ENCODE results near the gene PPP6R2.

DNA sequence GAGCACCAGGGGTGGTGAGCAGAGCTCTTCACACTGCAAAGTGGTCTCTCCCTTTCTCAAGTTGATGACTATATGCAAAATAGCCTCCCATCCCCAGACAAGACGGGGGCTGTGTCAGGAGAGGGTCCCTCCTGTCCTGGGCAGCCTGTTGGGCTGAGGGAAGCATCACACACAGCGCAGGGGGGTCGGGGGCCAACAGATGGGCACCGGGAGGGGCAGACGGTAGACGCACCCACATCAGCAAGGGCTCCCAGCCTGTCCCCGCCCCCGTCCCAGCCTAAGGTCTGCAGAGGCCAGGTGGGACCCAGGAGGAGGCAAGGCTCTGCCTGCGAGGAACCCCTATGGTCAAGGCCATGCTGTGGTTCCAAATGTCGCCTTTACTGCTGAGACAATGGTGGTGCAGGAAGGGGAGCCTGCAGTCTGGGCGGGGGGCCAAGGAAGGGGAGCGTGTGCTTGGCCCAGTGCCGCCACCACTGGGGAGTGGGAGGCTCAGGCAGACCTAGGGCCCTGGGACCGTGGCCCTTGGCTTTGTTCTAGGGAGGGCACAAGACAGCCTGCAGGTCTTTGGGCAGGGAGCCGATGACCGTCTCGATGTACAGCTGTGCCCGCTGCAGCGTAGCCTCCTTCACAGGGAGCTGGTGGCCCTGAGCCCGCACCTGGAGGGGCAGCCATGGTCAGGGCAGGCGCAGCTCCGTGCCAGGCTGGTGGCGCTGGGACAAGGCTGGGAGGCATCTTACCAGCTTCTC lies 31.3 kb upstream of the PPP6R2 start:
- TF ChIP-seq, protein P1, sequence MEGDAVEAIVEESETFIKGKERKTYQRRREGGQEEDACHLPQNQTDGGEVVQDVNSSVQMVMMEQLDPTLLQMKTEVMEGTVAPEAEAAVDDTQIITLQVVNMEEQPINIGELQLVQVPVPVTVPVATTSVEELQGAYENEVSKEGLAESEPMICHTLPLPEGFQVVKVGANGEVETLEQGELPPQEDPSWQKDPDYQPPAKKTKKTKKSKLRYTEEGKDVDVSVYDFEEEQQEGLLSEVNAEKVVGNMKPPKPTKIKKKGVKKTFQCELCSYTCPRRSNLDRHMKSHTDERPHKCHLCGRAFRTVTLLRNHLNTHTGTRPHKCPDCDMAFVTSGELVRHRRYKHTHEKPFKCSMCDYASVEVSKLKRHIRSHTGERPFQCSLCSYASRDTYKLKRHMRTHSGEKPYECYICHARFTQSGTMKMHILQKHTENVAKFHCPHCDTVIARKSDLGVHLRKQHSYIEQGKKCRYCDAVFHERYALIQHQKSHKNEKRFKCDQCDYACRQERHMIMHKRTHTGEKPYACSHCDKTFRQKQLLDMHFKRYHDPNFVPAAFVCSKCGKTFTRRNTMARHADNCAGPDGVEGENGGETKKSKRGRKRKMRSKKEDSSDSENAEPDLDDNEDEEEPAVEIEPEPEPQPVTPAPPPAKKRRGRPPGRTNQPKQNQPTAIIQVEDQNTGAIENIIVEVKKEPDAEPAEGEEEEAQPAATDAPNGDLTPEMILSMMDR (conservative IDR thresholded peaks at IDR 0.05) = no peak
- TF ChIP-seq EZH2 (IDR thresholded peaks at IDR 0.05; ENCODE audit: low read depth) = no peak
